ENCODE data around the gene CHRNA7.

GRCh38 chr15:32119286-32119685 lies 89.0 kb downstream of the CHRNA7 start:
- no peak for TF ChIP-seq EZH2 (IDR thresholded peaks at IDR 0.05; ENCODE audit: insufficient read depth, poor library complexity, severe bottlenecking)
- no peak for TF ChIP-seq EZH2phosphoT487 (IDR thresholded peaks at IDR 0.05; ENCODE audit: insufficient read depth, low read depth)

Measured in GM23248 (cell line).